Activated CD8-positive, alpha-beta memory T cell treated with anti-CD3 and anti-CD28 coated beads, Interleukin-2, amount 50 U/mL, for 4 hours (primary cell): ENCODE data around the gene COPZ2.
A peak's percentile ranks its signal among the peaks of the same experiment; 100 is the strongest.

Experiments
- DNase-seq: peaks from one replicate; pipeline ENCODE4 v3.0.0-alpha.2; 2020

The COPZ2 gene

DNA sequence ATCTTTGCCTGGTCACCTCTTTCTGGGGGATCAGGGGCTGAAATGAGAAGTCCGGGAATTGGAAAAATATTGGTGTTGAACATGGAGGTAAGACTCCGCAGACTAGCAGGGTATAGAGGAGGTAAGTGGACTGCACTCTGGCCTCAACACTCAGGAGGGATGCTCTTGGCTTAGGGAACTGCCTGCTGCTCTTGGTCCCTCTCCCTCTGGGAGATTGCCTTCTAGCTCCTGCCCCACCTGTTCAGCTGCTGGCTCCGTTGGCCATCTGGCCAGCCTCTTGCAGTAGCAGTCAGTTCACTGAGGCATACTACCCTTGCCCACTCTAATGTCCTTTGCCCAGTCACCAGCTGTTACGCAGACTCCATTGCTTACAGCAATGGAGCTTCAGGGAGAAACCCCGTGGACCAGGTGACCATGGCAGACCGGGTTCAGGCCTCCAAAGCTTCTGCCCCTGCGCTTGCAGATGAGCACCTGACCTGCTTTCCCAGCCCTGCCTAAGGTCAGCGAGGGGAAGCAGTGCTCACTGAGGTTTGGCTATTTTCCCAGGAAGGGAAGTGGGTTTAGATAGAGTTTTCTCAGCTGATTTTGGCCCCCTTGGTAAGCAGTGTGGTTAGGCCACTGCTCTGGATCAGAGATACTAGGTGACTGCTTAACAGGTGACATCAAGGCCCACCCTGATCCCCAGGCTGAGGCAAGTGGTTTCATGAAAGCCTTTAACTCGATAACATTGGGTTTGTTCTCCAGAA, 54.8 kb downstream of the COPZ2 start:
- DNase-seq = no peak

DNA sequence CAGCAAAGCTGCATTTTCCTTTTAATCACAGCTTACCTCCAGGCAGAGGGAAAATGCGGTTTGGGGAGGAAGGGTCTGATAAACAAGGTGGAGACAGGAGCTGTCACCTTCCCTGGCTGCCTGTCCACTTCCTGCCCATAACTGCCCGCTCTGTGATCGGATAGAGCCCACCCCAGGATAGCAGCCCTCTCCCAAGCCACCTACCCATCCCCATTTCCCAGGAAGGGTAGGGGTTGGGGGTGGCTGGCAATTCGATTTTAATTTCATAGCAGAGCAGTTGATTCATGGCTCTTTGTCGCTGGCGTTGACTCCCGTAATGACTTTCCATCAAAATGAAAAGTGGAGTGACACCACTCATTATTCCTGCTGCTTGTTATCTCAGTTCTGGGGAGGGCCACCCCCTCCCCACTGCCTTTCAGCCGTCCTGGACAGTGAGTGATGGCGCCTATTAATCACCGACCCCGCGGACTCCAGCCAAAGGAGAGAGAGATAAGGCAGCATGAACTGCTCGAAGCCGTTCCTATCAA, 55.4 kb downstream of the COPZ2 start:
- DNase-seq = no peak

DNA sequence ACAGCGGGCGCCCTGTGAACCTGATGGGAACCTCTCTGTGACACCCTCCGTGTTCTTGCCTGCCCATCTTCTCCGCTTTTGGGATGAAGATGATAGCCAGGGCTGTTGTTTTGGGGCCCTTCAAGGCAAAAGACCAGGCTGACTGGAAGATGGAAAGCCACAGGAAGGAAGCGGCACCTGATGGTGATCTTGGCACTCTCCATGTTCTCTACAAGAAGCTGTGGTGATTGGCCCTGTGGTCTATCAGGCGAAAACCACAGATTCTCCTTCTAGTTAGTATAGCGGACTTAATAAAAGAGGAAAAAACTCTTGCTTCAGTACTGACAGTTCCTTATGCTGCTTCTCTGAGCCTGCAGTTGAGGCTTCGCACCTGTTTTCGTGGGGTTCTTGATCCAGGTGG, 56.1 kb downstream of the COPZ2 start:
- DNase-seq = no peak

DNA sequence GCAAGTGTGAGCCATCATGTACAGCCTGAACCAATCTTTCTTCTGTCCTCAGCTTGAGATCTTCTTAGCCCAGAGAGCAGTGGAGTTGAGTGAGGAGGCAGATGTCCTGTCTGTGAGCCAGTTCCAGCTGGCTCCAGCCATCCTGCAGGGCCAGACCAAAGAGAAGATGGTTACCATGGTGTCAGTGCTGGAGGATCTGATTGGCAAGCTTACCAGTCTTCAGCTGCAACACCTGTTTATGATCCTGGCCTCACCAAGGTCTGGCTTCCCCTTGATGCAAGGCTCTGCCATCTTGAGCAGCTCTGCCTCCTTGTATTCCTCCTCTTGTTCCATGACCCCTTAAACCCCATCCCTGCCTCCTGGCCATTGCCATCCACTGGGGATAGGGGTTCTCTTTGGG, 57.1 kb downstream of the COPZ2 start:
- no peak for DNase-seq

DNA sequence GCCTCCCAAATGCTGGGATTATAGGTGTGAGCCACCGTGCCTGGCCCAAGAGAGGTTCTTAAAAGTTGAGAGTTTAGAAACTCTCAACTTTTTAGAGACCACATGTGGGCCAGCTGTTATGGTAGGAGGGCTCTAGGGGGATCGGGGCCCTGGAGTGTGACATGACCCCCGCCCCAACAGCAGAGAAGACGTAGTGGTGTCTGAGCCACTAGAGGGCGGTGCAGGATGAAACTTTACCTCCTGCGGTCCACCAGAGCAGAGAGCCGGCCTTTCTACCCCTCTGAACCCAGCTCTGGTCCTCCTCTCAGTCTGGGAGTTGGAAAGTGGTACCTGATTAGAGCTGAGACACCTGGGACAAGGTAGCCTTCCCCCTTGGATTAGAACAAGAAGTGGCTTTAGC, 59.3 kb downstream of the COPZ2 start:
- peak; percentile 45 for DNase-seq
